Central memory CD8-positive, alpha-beta T cell (primary cell): Measurements from ENCODE around the gene GALNTL6.
"Not testable (repeated sequence)": the region's sequence is repeated elsewhere in the genome, so short reads cannot be mapped to it uniquely, and the experiment has no call there.

ENCODE experiments used
- ATAC-seq: fragments of 150-1000 bp; cut with Tn5 transposase; replicated peaks from 2 replicates; pipeline ENCODE4 v1.10.0; 2022; ENCODE audit warnings: mild to moderate bottlenecking, moderate FRiP score, moderate number of reproducible peaks; ENCODE audit not compliant: poor library complexity, severe bottlenecking; ENCODE audit errors: extremely low read depth
- DNase-seq, 2 donors: peaks; one replicate each; pipeline ENCODE4 v3.0.0; 2021; ENCODE audit warnings: low spot score in 2 of 2
- H3K27ac Mint-ChIP-seq: one replicate; pipeline ENCODE4 v1.8.0; 2022; ENCODE audit warnings: low read depth, mild to moderate bottlenecking, moderate library complexity, mixed read lengths
- H3K27me3 Mint-ChIP-seq: one replicate; pipeline ENCODE4 v1.8.0; 2022; ENCODE audit warnings: mixed read lengths
- H3K36me3 Mint-ChIP-seq: one replicate; pipeline ENCODE4 v1.8.0; 2022; ENCODE audit warnings: mild to moderate bottlenecking, moderate library complexity, mixed read lengths; ENCODE audit not compliant: insufficient read depth
- H3K4me1 Mint-ChIP-seq: one replicate; pipeline ENCODE4 v1.8.0; 2022; ENCODE audit warnings: mixed read lengths
- H3K4me3 Mint-ChIP-seq: one replicate; pipeline ENCODE4 v1.8.0; 2022; ENCODE audit warnings: mild to moderate bottlenecking, moderate library complexity, mixed read lengths
- H3K9me3 Mint-ChIP-seq: one replicate; pipeline ENCODE4 v1.8.0; 2022; ENCODE audit warnings: mixed read lengths

Gene GALNTL6

DNA sequence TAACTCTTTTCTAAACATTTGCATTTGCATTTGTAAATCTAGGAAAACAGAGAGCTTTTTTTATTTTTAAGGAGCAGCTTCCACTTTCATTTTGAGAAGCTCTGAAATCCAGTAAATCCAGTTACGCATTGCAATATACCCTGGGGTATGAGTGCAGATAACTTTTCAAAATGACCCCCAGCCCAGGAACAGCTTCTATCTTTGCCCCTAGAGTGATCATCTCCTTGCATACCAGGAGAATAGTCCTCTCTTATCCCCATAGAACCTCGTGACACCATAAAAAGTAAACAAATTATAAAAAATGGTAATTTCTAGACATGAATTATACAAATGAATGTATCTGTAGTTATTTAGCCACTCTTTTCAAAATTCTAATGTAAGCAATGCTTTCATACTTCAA, 1063.2 kb downstream of the GALNTL6 start:
- ATAC-seq (no peak), DNase-seq (no peak)
- Mint-ChIP-seq H3K4me3 (no peak overlapping the region), H3K36me3 (peaks cover 1% of the 10 kb centered on the region), H3K9me3 (no peaks in the 10 kb centered on the region), H3K27ac (no peak overlapping the region), H3K4me1 (no peaks in the 10 kb centered on the region), H3K27me3 (no peaks in the 10 kb centered on the region)

DNA sequence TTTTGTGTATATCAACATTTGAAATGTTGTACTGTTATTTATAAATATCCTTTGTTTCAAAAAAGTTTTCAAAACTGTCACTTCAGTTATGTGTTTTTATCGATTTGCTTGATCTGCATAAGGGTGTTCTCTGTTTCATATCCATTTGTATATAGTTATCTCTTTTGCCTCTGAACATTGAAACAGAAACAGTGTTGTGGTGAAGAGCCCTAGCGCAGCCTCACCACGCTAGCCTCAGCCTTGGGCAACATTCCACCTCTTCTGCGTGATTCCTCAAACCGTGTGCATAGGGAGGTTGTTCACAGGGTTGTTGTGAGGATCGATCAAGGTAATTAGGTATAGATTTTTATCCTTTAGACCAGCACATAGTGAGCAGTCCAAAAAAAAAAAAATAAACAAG, 1068.4 kb downstream of the GALNTL6 start:
- no peak for DNase-seq
- Mint-ChIP-seq H3K36me3 (no peaks in the 10 kb centered on the region), H3K4me1 (no peaks in the 10 kb centered on the region), H3K9me3 (peaks cover 17% of the 10 kb centered on the region), H3K27me3 (no peaks in the 10 kb centered on the region), H3K27ac (no peak overlapping the region), H3K4me3 (no peak overlapping the region)
- ATAC-seq, result no peak

DNA sequence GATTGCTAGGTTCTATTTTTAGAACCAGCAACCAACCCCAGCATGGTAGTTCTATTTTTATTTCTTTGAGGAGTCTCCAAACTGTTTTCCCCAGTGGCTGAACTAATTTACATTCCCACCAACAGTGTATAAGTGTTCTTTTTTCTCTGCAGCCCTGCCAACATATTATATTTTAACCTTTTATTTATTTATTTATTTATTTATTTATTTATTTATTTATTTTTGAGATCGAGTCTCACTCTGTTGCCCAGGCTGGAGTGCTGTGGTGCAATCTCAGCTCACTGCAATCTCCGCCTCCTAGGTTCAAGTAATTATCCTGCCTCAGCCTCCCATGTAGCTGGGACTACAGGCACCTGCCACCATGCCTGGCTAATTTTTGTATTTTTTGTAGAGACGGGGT, 1074.2 kb downstream of the GALNTL6 start:
- not testable (repeated sequence) for H3K4me3 Mint-ChIP-seq

DNA sequence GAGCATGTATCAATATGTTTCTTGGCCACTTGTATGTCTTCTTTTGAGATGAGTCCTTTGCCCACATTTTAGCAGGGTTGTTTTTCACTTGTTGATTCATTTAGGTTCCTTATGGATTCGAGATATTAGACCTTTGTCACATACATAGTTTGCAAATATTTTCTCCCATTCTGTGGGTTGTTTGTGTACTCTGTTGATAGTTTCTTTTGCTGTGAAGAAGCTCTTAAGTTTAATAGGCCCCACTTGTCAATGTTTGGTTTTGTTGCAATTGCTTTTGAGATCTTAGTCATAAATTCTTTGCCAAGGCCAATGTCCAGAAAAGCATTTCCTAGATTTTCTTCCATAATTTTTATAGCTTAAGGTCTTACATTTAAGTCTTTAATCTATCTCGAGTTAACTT, 1074.8 kb downstream of the GALNTL6 start:
- H3K36me3 Mint-ChIP-seq, result peaks cover 1% of the 10 kb centered on the region
- no peak overlapping the region for H3K27ac Mint-ChIP-seq
- no peak for ATAC-seq

More for the DNA sequence above, 1074.2 kb downstream of the GALNTL6 start:
- not testable (repeated sequence) for DNase-seq, H3K36me3 Mint-ChIP-seq, H3K4me1 Mint-ChIP-seq, H3K27me3 Mint-ChIP-seq, H3K27ac Mint-ChIP-seq, ATAC-seq
- H3K9me3 Mint-ChIP-seq, result peaks cover 23% of the 10 kb centered on the region

GRCh38 chr4:172892300-172892699, 1079.1 kb downstream of the GALNTL6 start:
- ATAC-seq, result no peak
- no peak for DNase-seq
- Mint-ChIP-seq H3K9me3 (peaks cover 11% of the 10 kb centered on the region), H3K4me3 (no peak overlapping the region), H3K36me3 (peaks cover 1% of the 10 kb centered on the region), H3K27me3 (no peaks in the 10 kb centered on the region), H3K27ac (no peak overlapping the region), H3K4me1 (no peaks in the 10 kb centered on the region)

More for the DNA sequence above, 1074.8 kb downstream of the GALNTL6 start:
- no peak for DNase-seq
- Mint-ChIP-seq H3K4me3 (no peak overlapping the region), H3K4me1 (no peaks in the 10 kb centered on the region), H3K9me3 (peaks cover 23% of the 10 kb centered on the region), H3K27me3 (no peaks in the 10 kb centered on the region)

DNA sequence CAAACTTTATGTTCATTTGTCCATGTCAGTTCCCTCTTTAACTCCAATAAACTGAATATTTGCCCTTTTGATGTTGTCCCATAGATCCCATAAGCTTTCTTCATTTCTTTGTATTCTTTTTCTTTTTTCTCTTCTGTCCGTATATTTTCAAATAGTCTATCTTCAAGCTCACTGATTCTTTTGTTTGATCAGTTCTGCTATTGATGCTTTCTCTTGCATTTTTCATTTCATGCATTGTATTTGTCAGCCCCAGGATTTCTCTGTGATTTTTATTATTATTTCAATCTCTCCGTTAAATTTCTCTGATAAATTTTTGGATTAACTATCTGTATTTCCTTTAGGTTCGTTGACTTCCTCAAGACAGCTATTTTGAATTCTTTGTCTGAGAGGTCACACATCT, 1082.5 kb downstream of the GALNTL6 start:
- no peak overlapping the region for H3K27ac Mint-ChIP-seq
- peaks cover 6% of the 10 kb centered on the region for H3K9me3 Mint-ChIP-seq
- no peaks in the 10 kb centered on the region for H3K36me3 Mint-ChIP-seq
- H3K27me3 Mint-ChIP-seq, result no peaks in the 10 kb centered on the region
- ATAC-seq, result no peak
- H3K4me1 Mint-ChIP-seq, result no peaks in the 10 kb centered on the region
- DNase-seq, result no peak
- no peak overlapping the region for H3K4me3 Mint-ChIP-seq

DNA sequence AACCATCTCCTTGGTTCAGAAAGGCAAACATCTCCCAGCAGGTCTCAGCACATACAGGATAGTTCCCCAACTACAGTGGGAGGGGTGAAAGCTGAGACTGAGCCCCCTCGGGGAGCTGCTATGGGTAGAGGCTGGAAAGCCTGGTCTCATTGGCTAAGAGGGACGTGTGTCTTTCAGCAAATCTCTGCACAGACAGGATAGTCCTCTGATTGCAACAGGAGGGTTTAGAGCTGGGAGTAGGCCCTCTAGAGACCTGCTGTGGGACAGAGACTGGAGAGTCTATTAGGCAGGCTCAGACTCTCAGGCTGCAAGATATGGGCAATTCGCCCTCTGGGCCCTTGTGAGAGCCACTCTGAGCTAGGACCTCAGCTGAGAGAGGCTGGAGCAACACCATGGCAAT, 1083.8 kb downstream of the GALNTL6 start:
- no peaks in the 10 kb centered on the region for H3K36me3 Mint-ChIP-seq
- H3K9me3 Mint-ChIP-seq, result peaks cover 6% of the 10 kb centered on the region
- no peaks in the 10 kb centered on the region for H3K27me3 Mint-ChIP-seq
- no peak overlapping the region for H3K27ac Mint-ChIP-seq
- no peaks in the 10 kb centered on the region for H3K4me1 Mint-ChIP-seq
- H3K4me3 Mint-ChIP-seq, result no peak overlapping the region
- DNase-seq, result no peak
- no peak for ATAC-seq

DNA sequence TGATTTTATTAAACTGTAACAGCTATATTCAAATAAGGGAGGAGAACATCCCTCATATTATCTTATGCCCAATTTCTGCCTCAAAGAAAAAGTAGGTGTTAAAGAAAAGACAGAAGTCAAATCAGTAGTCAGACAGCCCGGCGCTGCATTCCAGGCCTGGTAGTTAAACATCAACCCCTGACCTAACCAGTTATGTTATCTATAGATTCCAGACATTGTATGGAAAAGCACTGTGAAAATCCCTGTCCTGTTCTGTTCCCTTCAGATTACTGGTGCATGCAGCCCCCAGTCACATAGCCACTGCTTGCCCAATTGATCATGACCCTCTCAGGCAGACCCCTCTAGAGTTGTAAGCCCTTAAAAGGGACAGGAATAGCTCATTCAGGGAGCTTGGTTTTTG, 1085.5 kb downstream of the GALNTL6 start:
- H3K9me3 Mint-ChIP-seq, result peaks cover 6% of the 10 kb centered on the region
- DNase-seq, result no peak
- no peaks in the 10 kb centered on the region for H3K36me3 Mint-ChIP-seq
- H3K4me1 Mint-ChIP-seq, result no peaks in the 10 kb centered on the region
- no peak overlapping the region for H3K4me3 Mint-ChIP-seq
- no peak for ATAC-seq
- H3K27me3 Mint-ChIP-seq, result no peaks in the 10 kb centered on the region
- H3K27ac Mint-ChIP-seq, result no peak overlapping the region

DNA sequence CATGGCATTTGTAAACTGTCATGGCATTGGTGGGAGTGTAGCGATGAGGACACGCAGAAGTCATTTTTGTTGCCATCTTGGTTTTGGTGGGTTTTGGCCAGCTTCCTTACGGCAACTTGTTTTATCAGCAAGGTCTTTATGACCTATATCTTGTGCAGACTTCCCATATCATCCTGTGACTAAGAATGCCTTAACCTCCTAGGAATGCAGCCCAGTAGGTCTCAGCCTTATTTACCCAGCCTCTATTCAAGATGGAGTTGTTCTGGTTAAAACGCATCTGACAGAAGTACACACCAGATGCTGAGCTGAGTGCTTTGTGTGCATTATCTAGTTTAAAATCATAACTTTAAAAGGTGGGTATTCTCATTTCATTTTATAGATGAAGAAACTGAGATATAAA, 1086.7 kb downstream of the GALNTL6 start:
- no peaks in the 10 kb centered on the region for H3K36me3 Mint-ChIP-seq
- peaks cover 6% of the 10 kb centered on the region for H3K9me3 Mint-ChIP-seq
- no peaks in the 10 kb centered on the region for H3K27me3 Mint-ChIP-seq
- DNase-seq (no peak), ATAC-seq (no peak)
- H3K27ac Mint-ChIP-seq, result no peak overlapping the region
- H3K4me1 Mint-ChIP-seq, result no peaks in the 10 kb centered on the region
- no peak overlapping the region for H3K4me3 Mint-ChIP-seq

DNA sequence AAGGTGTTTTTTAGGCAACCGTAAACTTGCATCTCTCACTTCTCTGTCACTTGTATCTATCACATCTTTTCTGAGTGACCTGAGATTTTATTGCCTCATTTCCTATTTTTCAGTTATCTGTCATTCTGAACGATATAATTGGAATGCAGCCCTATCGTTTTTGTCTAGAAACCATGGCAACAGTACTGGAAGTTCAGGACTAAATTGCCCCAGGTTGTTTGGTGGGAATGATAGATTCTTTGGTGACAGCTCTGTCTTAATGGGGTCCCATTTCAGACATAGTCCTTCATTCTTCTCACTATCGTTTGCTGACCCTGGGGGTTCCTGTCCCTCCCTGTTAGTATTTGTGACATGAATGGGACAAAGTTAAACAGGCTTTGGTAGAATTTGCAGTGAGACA, 1087.7 kb downstream of the GALNTL6 start:
- no peak for DNase-seq
- no peak overlapping the region for H3K27ac Mint-ChIP-seq
- no peaks in the 10 kb centered on the region for H3K4me1 Mint-ChIP-seq
- peaks cover under 1% of the 10 kb centered on the region for H3K9me3 Mint-ChIP-seq
- no peak overlapping the region for H3K4me3 Mint-ChIP-seq
- no peaks in the 10 kb centered on the region for H3K36me3 Mint-ChIP-seq
- ATAC-seq, result no peak
- H3K27me3 Mint-ChIP-seq, result no peaks in the 10 kb centered on the region

DNA sequence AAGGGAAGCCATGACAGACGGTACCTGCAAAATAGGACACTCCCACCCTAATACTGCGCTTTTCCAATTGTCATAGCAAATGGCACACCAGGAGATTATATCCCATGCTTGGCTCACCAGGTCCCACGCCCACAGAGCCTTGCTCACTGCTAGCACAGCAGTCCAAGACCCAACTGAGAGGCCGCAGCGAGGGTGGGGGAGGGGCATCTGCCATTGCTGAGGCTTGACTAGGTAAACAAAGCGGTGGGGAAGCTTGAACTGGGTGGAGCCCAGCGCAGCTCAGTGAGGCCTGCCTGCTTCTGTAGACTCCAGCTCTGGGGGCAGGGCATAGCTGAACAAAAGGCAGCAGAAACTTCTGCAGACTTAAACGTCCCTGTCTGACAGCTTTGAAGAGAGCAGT, 1099.3 kb downstream of the GALNTL6 start:
- H3K36me3 Mint-ChIP-seq, H3K27ac Mint-ChIP-seq, DNase-seq, ATAC-seq, H3K9me3 Mint-ChIP-seq, H3K27me3 Mint-ChIP-seq, H3K4me1 Mint-ChIP-seq, H3K4me3 Mint-ChIP-seq: not testable (repeated sequence)

- H3K27ac Mint-ChIP-seq, H3K4me3 Mint-ChIP-seq: not testable (repeated sequence)
Measured at GRCh38 chr4:172917403-172917802, 1104.2 kb downstream of the GALNTL6 start.

DNA sequence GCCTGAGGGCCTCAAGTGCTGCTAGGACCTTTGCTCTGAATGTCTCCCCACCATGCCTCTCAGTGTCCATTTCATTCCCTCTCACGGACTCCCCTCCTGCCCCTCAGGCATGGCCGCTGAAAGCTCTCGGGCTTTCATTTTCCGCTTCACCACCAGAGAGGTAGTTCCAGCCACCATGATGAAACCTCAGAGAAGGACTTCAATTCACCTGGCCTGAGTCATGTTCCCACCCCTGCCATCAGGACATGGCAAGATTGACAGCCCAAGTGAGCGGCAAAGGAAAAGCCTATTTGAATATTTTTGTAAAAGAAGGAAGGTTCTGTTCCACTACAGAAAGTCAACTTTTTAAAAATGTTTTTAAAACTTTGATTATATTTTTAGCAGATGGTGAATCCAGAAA, 1106.1 kb downstream of the GALNTL6 start:
- Mint-ChIP-seq H3K36me3 (no peaks in the 10 kb centered on the region), H3K27ac (no peak overlapping the region), H3K9me3 (peaks cover 21% of the 10 kb centered on the region), H3K4me1 (no peaks in the 10 kb centered on the region), H3K27me3 (no peaks in the 10 kb centered on the region), H3K4me3 (no peak overlapping the region)
- no peak for DNase-seq
- no peak for ATAC-seq

More at GRCh38 chr4:172917403-172917802, 1104.2 kb downstream of the GALNTL6 start:
- not testable (repeated sequence) for DNase-seq, H3K4me1 Mint-ChIP-seq, ATAC-seq, H3K36me3 Mint-ChIP-seq, H3K27me3 Mint-ChIP-seq
- peaks cover 12% of the 10 kb centered on the region for H3K9me3 Mint-ChIP-seq
